GM10248 (cell line): Measurements from ENCODE around the gene ELOB.
A peak's percentile ranks its signal among the peaks of the same experiment; 100 is the strongest.

Source experiments
- CTCF ChIA-PET: fragments of 300-600 bp; sonication (Branson Sonifier 250); formaldehyde crosslinking; extraction: SDS; loops from one replicate; lab custom pipeline; 2021; ENCODE audit warnings: antibody characterized with exemption; lab: Yijun Ruan, JAX
- POLR2A ChIA-PET: fragments of 350-650 bp; sonication (Branson Sonifier 250); formaldehyde crosslinking; extraction: SDS; loops from one replicate; lab custom pipeline; 2020; ENCODE audit warnings: antibody characterized with exemption; lab: Yijun Ruan, JAX
- DNase-seq: peaks from one replicate; pipeline ENCODE4 v3.0.0; 2012; ENCODE audit errors: extremely low spot score
- CTCF ChIP-seq: IDR thresholded peaks from 2 replicates; pipeline ENCODE4 v1.5.1; 2012; ENCODE audit warnings: mild to moderate bottlenecking, low read depth; ENCODE audit errors: extremely low read depth, missing control alignments, control extremely low read depth

Gene ELOB

GRCh38 chr16:2752035-2752849 lies 24.8 kb downstream of the ELOB start, which contains the start of gene SRRM2:
Gene SRRM2, plus strand, starts transcription at chr16:2752638. Its CDS starts 3,727 bp downstream, at chr16:2756365.
- CTCF ChIA-PET: interaction anchor here (1.3 kb wide), 1 partner anchor 15 kb away, joined by 4 read pairs; no protein-coding TSS in a partner anchor
- TF ChIP-seq CTCF: no peak
- peak; percentile 96 for DNase-seq
- POLR2A ChIA-PET: interaction anchor here (0.6 to 1.5 kb wide), 7 partner anchors 10 to 238 kb away, joined by 3 to 6 read pairs (median 3); no protein-coding TSS in a partner anchor

DNA sequence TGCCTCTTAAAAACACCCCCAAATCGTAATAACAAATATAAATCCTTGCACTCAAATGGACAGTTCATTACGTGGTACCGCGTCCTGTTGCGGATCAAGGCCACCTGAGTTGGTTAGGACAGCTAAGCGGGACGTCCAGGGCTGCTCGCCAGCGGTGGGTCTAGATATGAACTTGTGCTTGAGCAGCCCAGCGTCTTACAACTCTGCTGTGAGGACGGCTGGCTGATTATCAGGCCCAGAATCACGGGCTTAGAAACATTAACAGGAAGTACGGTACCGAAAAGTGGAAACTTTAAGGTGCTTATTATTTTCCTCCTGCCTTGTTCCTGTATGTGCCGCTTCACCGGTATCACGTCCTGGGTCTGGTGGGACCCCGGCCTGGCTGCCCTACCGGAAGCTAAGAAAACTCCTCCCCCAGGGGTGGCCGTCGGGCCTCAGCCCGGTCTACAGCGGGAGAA lies 25.5 kb downstream of the ELOB start:
- ChIA-PET CTCF (no interaction called here), POLR2A (interaction anchor here (1.0 to 1.5 kb wide), 2 partner anchors 10 to 12 kb away, joined by 3 to 4 read pairs; no protein-coding TSS in a partner anchor)
- TF ChIP-seq CTCF: no peak
- DNase-seq: peak; percentile 83

DNA sequence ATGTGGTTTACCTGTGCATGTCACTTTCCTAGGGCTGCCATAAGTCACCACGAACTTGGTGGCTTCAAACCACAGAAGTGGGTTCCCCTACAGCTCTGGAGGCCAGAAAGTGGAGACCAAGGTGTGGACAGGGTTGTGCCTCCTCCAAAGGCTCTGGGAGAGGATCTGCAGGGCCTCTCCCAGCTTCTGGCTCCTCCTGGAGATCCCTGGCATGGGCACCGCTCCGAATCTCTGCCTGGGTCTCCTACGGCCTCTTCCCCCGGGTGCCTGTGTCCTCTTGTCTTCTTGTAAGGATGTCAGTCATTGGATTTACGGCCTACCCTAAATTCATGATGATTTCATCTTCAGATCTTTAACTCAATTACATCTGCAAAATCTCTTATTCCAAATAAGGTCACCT lies 27.1 kb downstream of the ELOB start:
- ChIA-PET POLR2A (no interaction called here), CTCF (interaction anchor here (1.4 to 1.5 kb wide), 2 partner anchors 8 to 13 kb away, joined by 3 read pairs; no protein-coding TSS in a partner anchor)
- TF ChIP-seq CTCF: no peak
- DNase-seq: no peak

DNA sequence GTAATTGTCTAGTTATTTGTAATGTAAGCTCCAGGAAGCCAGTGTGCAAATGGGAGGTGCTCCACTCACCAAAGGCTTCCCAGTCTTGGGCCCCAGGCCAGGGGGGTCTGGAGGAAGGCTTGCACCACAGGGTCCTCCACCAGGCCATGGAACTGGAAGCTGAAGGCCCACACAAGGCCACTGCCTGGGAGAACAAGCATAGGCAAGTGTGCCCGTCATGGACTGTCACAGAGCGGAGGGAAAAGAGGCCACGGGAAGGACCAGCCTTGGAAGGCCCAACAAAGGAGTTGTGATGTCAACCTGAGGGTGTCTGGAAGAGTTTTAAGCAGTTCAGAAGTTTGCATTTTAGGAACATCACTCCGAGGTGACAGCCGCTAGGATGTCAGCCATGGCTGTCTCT lies 27.6 kb downstream of the ELOB start:
- CTCF ChIA-PET: interaction anchor here (1.5 kb wide), 1 partner anchor 14 kb away, joined by 3 read pairs; no protein-coding TSS in a partner anchor
- DNase-seq: no peak
- POLR2A ChIA-PET: no interaction called here
- no peak for TF ChIP-seq CTCF

GRCh38 chr16:2748757-2749455 lies 28.2 kb downstream of the ELOB start:
- CTCF ChIA-PET: no interaction called here
- POLR2A ChIA-PET: no interaction called here
- DNase-seq: no peak
- TF ChIP-seq CTCF: no peak

DNA sequence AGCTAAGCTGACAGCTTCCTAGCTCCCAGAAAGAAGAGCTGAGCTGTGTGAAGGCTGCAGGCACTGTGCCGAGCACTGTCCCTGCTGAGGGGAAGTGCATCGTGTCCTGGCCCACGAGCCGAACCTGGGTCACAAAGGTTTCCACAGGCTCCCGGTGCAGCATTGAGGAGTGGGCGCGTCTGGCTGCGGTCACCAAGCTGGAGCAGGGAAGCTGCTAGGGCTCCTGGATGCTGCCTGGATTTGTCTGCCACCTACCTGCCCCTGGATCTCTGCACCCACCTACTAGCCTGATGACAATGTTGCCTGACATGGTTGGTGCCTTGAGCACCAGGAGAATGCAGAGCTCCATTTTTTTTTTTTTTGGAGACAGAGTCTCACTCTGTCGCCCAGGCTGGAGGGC lies 31.1 kb downstream of the ELOB start:
- POLR2A ChIA-PET: no interaction called here
- DNase-seq: no peak
- CTCF ChIA-PET: interaction anchor here (1.1 kb wide), 1 partner anchor 122 kb away, joined by 3 read pairs; no protein-coding TSS in a partner anchor
- no peak for TF ChIP-seq CTCF
